Sigmoid colon (tissue), 7 donors: ENCODE results near the gene THSD8. TPM values are rescaled to one million over a fixed set of nuclear protein-coding genes. Genes with fewer than 3 reads are reported as not detected.
A peak's percentile ranks its signal among the peaks of the same experiment; 100 is the strongest.

Experiments
- DNase-seq: peaks from one replicate; pipeline ENCODE4 v3.0.0-alpha.2; 2019
- H3K27ac ChIP-seq, 4 donors: fragments of 200-600 bp; sonication (generic); one replicate each; pipeline ENCODE4 v1.5.1; 2016 to 2019; ENCODE audit warnings: mild to moderate bottlenecking in 1 of 4
- H3K27me3 ChIP-seq, 3 donors: fragments of 200-600 bp; sonication (generic); one replicate each; pipeline ENCODE4 v1.5.1; 2019; ENCODE audit warnings: mild to moderate bottlenecking in 1 of 3
- H3K36me3 ChIP-seq, 4 donors: fragments of 200-600 bp; sonication (generic); one replicate each; pipeline ENCODE4 v1.5.1; 2016 to 2019
- H3K4me1 ChIP-seq, 4 donors: fragments of 200-600 bp; sonication (generic); one replicate each; pipeline ENCODE4 v1.5.1; 2017 to 2019
- H3K4me3 ChIP-seq, 4 donors: fragments of 200-600 bp; sonication (generic); one replicate each; pipeline ENCODE4 v1.5.1; 2017 to 2019; ENCODE audit warnings: mild to moderate bottlenecking in 2 of 4, moderate library complexity in 1 of 4
- H3K9me3 ChIP-seq, 4 donors: fragments of 200-600 bp in 3 of 4; sonication (generic) in 3 of 4; one replicate each; pipeline versions ENCODE4 v1.5.1 to v1.6.1; 2013 to 2019
- CTCF ChIP-seq, 4 experiments: fragments of 450-650 bp in 3 of 4; fragments of 200-600 bp in 1 of 4; IDR thresholded peaks; one replicate each; pipeline ENCODE4 v1.5.1; 2016 to 2019; ENCODE audit warnings: antibody characterized with exemption in 4 of 4, mild to moderate bottlenecking in 3 of 4, moderate library complexity in 2 of 4
- EP300 ChIP-seq, 4 donors: sonication (generic); formaldehyde crosslinking; IDR thresholded peaks; one replicate each; pipeline ENCODE4 v1.6.1; 2017; ENCODE audit warnings: antibody characterized with exemption in 4 of 4
- POLR2A ChIP-seq, 2 donors: fragments of 450-650 bp; IDR thresholded peaks; one replicate each; pipeline ENCODE4 v1.6.1; 2016; ENCODE audit warnings: antibody characterized with exemption in 2 of 2, mild to moderate bottlenecking in 2 of 2, moderate library complexity in 2 of 2
- POLR2AphosphoS5 ChIP-seq, 4 donors: sonication (generic); formaldehyde crosslinking; IDR thresholded peaks; one replicate each; pipeline ENCODE4 v1.6.1; 2017; ENCODE audit warnings: antibody characterized with exemption in 4 of 4
- WGBS, 2 donors: extraction: QIAGEN DNeasy Blood & Tissue Kit; methylation state at CpG; one replicate each; pipeline ENCODE4 v1.1.7; 2013; 5-methylcytosine and 5-hydroxymethylcytosine counted together
- intact Hi-C: fragments of 100-400 bp; cut with DNase I; formaldehyde crosslinking; loops from one replicate; pipeline ENCODE4 v1.15.1; 2023
- polyA plus RNA-seq, 3 donors: library from polyadenylated mRNA; stranded (reverse); fragments of 200-250 nt; gene quantifications; one replicate each; pipeline ENCODE4 v1.2.3, GENCODE V29; 2013
- total RNA-seq, 4 donors: library from RNA; depleted of rRNA; stranded (reverse); fragments of >200 nt; gene quantifications; one replicate each; pipeline ENCODE4 v1.1.0, GENCODE V29; 2016
- donor health status: healthy with polysubstance abuse.
- donor health status: Bipolar disorder and iron deficiency.
- donor health status: healthy.

THSD8 gene
- total and polyA plus RNA-seq, 7 donors: 2.5 to 2.8 TPM; not detected in 5

- intact Hi-C loops: no loop called here
- peak; percentile 87 for DNase-seq
- Histone ChIP-seq H3K4me1 (peaks cover 0 to 13% (median 9%) of the 10 kb centered on the region in 4 donors), H3K9me3 (no peaks in the 10 kb centered on the region), H3K36me3 (peaks cover 0 to 4% (median 0%) of the 10 kb centered on the region in 4 donors), H3K27me3 (no peaks in the 10 kb centered on the region), H3K4me3 (peak overlapping the region; percentile 1 to 41 (median 34)), H3K27ac (peak overlapping the region; percentile 28 to 53 (median 40))
- peak; percentile 56 to 85 (median 78) for TF ChIP-seq CTCF (IDR thresholded peaks at IDR 0.05)
- TF ChIP-seq POLR2A (IDR thresholded peaks at IDR 0.05): no peak
- TF ChIP-seq POLR2AphosphoS5 (IDR thresholded peaks at IDR 0.05): no peak
- TF ChIP-seq EP300 (IDR thresholded peaks at IDR 0.05): no peak
- 5 to 9% methylated on average over 60 of the region's 60 CpGs for WGBS, 2 donors
Observed at GRCh38 chr19:12757544-12758274, 44.2 kb upstream of the THSD8 start.

GRCh38 chr19:12759686-12760085 lies 42.2 kb upstream of the THSD8 start:
- Histone ChIP-seq H3K27me3 (no peaks in the 10 kb centered on the region), H3K4me1 (peaks cover 0 to 13% (median 9%) of the 10 kb centered on the region in 4 donors), H3K27ac (no peak overlapping the region), H3K4me3 (no peak overlapping the region), H3K9me3 (no peaks in the 10 kb centered on the region), H3K36me3 (peaks cover 0 to 18% (median 1%) of the 10 kb centered on the region in 4 donors)
- 88 to 90% methylated on average over 6 of the region's 6 CpGs for WGBS, 2 donors
- TF ChIP-seq EP300 (IDR thresholded peaks at IDR 0.05) (no peak), POLR2AphosphoS5 (IDR thresholded peaks at IDR 0.05) (no peak), POLR2A (IDR thresholded peaks at IDR 0.05) (no peak), CTCF (IDR thresholded peaks at IDR 0.05) (no peak)
- intact Hi-C loops: no loop called here
- no peak for DNase-seq

GRCh38 chr19:12763100-12763499 lies 38.8 kb upstream of the THSD8 start:
- intact Hi-C loops: no loop called here
- no peak overlapping the region for H3K4me3 ChIP-seq
- H3K4me1 ChIP-seq: peaks cover 0 to 11% (median 0%) of the 10 kb centered on the region in 4 donors
- no peaks in the 10 kb centered on the region for H3K9me3 ChIP-seq
- TF ChIP-seq POLR2A (IDR thresholded peaks at IDR 0.05) (no peak), POLR2AphosphoS5 (IDR thresholded peaks at IDR 0.05) (no peak), CTCF (IDR thresholded peaks at IDR 0.05) (no peak), EP300 (IDR thresholded peaks at IDR 0.05) (no peak)
- H3K36me3 ChIP-seq: peaks cover 0 to 30% (median 2%) of the 10 kb centered on the region in 4 donors
- no peak overlapping the region for H3K27ac ChIP-seq
- WGBS, 2 donors: 96 to 97% methylated on average over 11 of the region's 11 CpGs
- DNase-seq: no peak
- no peaks in the 10 kb centered on the region for H3K27me3 ChIP-seq

GRCh38 chr19:12764698-12765097 lies 37.2 kb upstream of the THSD8 start:
- Histone ChIP-seq H3K36me3 (peaks cover 0 to 32% (median 2%) of the 10 kb centered on the region in 4 donors), H3K27ac (no peak overlapping the region), H3K9me3 (no peaks in the 10 kb centered on the region), H3K4me3 (no peak overlapping the region), H3K4me1 (peaks cover 0 to 10% (median 0%) of the 10 kb centered on the region in 4 donors), H3K27me3 (no peaks in the 10 kb centered on the region)
- DNase-seq: no peak
- TF ChIP-seq EP300 (IDR thresholded peaks at IDR 0.05) (no peak), CTCF (IDR thresholded peaks at IDR 0.05) (no peak), POLR2AphosphoS5 (IDR thresholded peaks at IDR 0.05) (no peak), POLR2A (IDR thresholded peaks at IDR 0.05) (no peak)
- intact Hi-C loops: loop anchor here (5.0 kb wide), 1 partner anchor 38 kb away; the partner anchor contains the start of genes PRDX2 and THSD8
- WGBS, 2 donors: 97% methylated on average over 16 of the region's 16 CpGs
